NT2/D1 (cell line): Measurements from ENCODE around the gene SNRPA.

Source experiments
- SUZ12 ChIP-seq: IDR thresholded peaks from 2 replicates; pipeline ENCODE4 v1.6.1; 2011; ENCODE audit not compliant: insufficient read length, insufficient read depth; ENCODE audit errors: extremely low read depth
- YY1 ChIP-seq: IDR thresholded peaks from 2 replicates; pipeline ENCODE4 v1.6.1; 2011; ENCODE audit not compliant: insufficient read length, insufficient read depth

- TF ChIP-seq SUZ12 (no peak), YY1 (no peak)
Measured at GRCh38 chr19:40775632-40776022, 24.6 kb downstream of the SNRPA start.
